Measurements from ENCODE around the gene MAD1L1.

DNA sequence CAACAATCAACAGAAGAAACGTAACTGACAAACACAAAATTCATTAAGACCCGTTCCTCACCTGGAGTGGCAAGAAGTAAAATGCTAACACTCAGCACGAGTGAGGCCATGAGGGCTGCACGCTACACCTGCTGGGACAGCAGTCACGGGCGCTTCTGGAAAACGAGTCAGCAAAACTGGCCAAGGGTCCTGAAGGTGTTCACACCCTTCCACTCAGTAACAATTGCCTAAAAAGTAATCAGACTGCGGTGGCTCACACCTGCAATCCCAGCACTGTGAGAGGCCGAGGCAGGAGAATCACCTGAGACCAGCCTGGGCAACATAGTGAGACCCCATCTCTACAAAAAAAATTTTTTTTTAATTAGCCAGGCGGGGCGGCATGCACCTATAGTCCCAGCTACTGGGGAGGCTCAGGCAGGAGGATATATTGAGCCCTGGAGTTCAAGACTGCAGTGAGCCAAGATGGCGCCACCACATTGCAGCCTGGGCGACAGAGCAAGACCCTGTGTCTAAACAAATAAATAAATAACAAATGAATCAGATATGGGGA lies 199.1 kb downstream of the MAD1L1 start:
- TF ChIP-seq CTCF (IDR thresholded peaks at IDR 0.05) (no peak), POLR2AphosphoS5 (IDR thresholded peaks at IDR 0.05) (no peak), POLR2A (IDR thresholded peaks at IDR 0.05) (no peak), EP300 (IDR thresholded peaks at IDR 0.05) (no peak)
